HEK293T (cell line): Measurements from ENCODE around the gene MESP1.

Experiments used
- ARNT ChIP-seq: fragments of 450-650 bp; IDR thresholded peaks from 2 replicates; pipeline ENCODE4 v1.6.1; 2017; ENCODE audit warnings: mild to moderate bottlenecking
- BHLHE40 ChIP-seq: fragments of 450-650 bp; IDR thresholded peaks from 2 replicates; pipeline ENCODE4 v1.6.1; 2016; ENCODE audit warnings: mild to moderate bottlenecking, moderate library complexity, borderline replicate concordance
- ELF4 ChIP-seq: fragments of 450-650 bp; IDR thresholded peaks from 2 replicates; pipeline ENCODE4 v1.6.1; 2017; ENCODE audit warnings: antibody characterized with exemption
- FOXK2 ChIP-seq: fragments of 450-650 bp; IDR thresholded peaks from 2 replicates; pipeline ENCODE4 v1.6.1; 2016; ENCODE audit warnings: mild to moderate bottlenecking
- FOXM1 ChIP-seq: fragments of 450-650 bp; IDR thresholded peaks from 2 replicates; pipeline ENCODE4 v1.6.1; 2017; ENCODE audit warnings: mild to moderate bottlenecking, borderline replicate concordance
- HDGF ChIP-seq: fragments of 450-650 bp; IDR thresholded peaks from 2 replicates; pipeline ENCODE4 v1.6.1; 2017; ENCODE audit warnings: antibody characterized with exemption, borderline replicate concordance
- LEF1 ChIP-seq: fragments of 450-650 bp; IDR thresholded peaks from 2 replicates; pipeline ENCODE4 v1.6.1; 2017; ENCODE audit warnings: mild to moderate bottlenecking, borderline replicate concordance
- SP1 ChIP-seq: fragments of 450-650 bp; IDR thresholded peaks from 2 replicates; pipeline ENCODE4 v1.6.1; 2017
- SUZ12 ChIP-seq: fragments of 450-650 bp; IDR thresholded peaks from 2 replicates; pipeline ENCODE4 v1.6.1; 2016; ENCODE audit warnings: mild to moderate bottlenecking
- TARDBP ChIP-seq: fragments of 450-650 bp; IDR thresholded peaks from 2 replicates; pipeline ENCODE4 v1.6.1; 2016
- ZNF384 ChIP-seq: fragments of 450-650 bp; IDR thresholded peaks from 2 replicates; pipeline ENCODE4 v1.6.1; 2016
- TF ChIP-seq, protein P1 (sequence below): fragments of 450-650 bp; IDR thresholded peaks from 2 replicates; pipeline ENCODE4 v1.6.1; 2016

DNA sequence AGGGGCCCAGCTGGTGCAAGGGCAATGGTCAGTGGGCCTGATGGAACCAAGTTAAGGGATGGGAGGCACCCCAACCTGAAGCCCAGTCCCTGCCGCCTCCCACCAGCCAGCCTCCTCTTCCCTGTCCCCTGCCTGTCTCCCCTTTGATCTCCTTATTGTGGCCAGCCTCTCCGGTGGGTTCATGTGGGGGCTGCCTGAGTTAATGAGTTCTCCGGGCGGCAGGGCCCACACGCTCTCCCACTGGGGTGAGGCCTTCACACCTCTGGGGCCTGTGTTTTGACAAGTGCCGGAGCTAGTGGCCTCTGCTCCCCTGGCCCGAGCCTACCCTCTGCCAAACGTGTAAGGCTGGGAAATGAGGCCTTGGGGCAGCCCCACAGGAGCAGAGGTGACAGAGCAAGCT, 7.2 kb upstream of the MESP1 start:
- TF ChIP-seq FOXK2: no peak
- no peak for TF ChIP-seq FOXM1
- no peak for TF ChIP-seq SUZ12
- TF ChIP-seq ZNF384: no peak
- no peak for TF ChIP-seq SP1
- TF ChIP-seq BHLHE40: no peak
- TF ChIP-seq, protein P1, sequence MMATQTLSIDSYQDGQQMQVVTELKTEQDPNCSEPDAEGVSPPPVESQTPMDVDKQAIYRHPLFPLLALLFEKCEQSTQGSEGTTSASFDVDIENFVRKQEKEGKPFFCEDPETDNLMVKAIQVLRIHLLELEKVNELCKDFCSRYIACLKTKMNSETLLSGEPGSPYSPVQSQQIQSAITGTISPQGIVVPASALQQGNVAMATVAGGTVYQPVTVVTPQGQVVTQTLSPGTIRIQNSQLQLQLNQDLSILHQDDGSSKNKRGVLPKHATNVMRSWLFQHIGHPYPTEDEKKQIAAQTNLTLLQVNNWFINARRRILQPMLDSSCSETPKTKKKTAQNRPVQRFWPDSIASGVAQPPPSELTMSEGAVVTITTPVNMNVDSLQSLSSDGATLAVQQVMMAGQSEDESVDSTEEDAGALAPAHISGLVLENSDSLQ: no peak
- no peak for TF ChIP-seq TARDBP
- TF ChIP-seq LEF1: no peak
- TF ChIP-seq ARNT: no peak
- no peak for TF ChIP-seq HDGF
- no peak for TF ChIP-seq ELF4
